ENCODE results near the gene MPC2.
"Not testable (repeated sequence)": the region's sequence is repeated elsewhere in the genome, so short reads cannot be mapped to it uniquely, and the experiment has no call there.

The MPC2 gene

DNA sequence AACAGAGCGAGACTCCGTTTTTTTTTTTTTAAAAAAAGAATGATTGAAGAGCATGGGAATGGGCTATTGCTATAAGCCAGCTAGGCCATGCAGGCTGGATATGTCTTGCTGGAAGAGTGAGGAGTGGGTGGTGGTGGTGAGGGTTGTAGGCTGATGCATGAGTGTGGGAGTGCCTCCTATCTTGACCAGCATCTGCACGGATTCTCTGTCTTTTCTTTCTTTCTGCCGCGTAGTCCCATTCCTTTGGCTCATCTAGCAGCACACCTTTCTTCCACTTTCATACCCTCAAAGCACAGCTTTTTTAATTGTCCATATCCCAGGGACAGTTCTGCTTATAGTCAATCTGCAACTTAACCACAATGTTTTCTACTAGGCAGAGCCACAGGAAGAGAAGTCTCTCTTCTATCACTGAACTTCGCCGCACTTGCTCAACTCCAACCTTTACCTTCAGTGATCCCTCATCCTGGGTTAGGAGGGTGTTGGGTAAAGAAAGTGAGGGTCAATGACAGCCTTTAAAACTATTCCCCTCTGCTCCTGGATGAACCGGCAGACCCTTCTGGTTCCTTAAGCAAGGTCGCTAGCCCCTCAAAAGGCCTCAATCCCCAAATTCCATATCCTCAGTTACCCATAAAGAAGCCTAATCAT lies 38.2 kb downstream of the MPC2 start:
- POLR2A ChIA-PET: no interaction called here
- Histone ChIP-seq H3K27ac (ENCODE audit: insufficient read depth in 1 of 2, low read depth in 1 of 2, low read length in 2 of 2, poor library complexity in 1 of 2, severe bottlenecking in 2 of 2) (no peak overlapping the region), H3K4me1 (ENCODE audit: control extremely low read depth in 1 of 4, control insufficient read depth in 4 of 4, insufficient read depth in 4 of 4, low read length in 3 of 4) (peaks cover 0 to 2% (median 0%) of the 10 kb centered on the region in 4 experiments), H3K9me3 (ENCODE audit: control extremely low read depth in 1 of 5, control insufficient read depth in 4 of 5, insufficient read depth in 2 of 5, low read depth in 1 of 5, low read length in 4 of 5) (no peaks in the 10 kb centered on the region), H3K27me3 (replicated peaks in 2 of 5; ENCODE audit: control insufficient read depth in 4 of 5, insufficient read depth in 5 of 5, low read length in 4 of 5) (no peaks in the 10 kb centered on the region), H3K36me3 (ENCODE audit: control insufficient read depth in 4 of 4, insufficient read depth in 4 of 4, low read length in 3 of 4) (no peaks in the 10 kb centered on the region), H3K4me3 (ENCODE audit: control insufficient read depth in 1 of 7, extremely low read depth in 1 of 7, insufficient read depth in 4 of 7, low read depth in 2 of 7, low read length in 6 of 7) (no peak overlapping the region)
- CTCF ChIA-PET: no interaction called here
- WGBS (ENCODE audit: insufficient coverage): 96% methylated on average over 7 of the region's 9 CpGs
- no peak for DNase-seq

DNA sequence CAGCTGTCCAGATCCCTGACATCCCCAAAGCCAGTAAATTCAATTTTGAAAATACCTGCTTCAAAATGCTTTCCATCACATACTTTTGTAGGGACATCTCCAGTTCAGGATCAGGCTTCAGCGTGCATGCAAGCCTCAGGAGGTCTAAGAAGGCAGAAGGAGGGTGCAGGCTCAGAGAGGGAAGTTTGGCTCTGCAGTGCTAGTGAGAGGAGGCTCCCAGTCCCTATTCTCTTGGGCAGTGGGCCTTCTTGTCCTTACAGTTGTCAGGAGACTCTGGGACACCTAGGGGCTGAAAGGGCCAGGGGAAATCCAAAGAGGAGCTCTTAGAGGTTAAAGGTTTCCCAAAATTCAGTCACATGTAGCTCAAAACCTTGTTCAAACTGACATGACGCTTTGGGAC lies 43.1 kb downstream of the MPC2 start:
- no peak overlapping the region for H3K27ac ChIP-seq (ENCODE audit: insufficient read depth in 1 of 2, low read depth in 1 of 2, low read length in 2 of 2, poor library complexity in 1 of 2, severe bottlenecking in 2 of 2)
- 100% methylated on average over 1 of the region's 2 CpGs for WGBS (ENCODE audit: insufficient coverage)
- no peaks in the 10 kb centered on the region for H3K27me3 ChIP-seq (replicated peaks in 2 of 5; ENCODE audit: control insufficient read depth in 4 of 5, insufficient read depth in 5 of 5, low read length in 4 of 5)
- H3K4me3 ChIP-seq (ENCODE audit: control insufficient read depth in 1 of 7, extremely low read depth in 1 of 7, insufficient read depth in 4 of 7, low read depth in 2 of 7, low read length in 6 of 7): no peak overlapping the region
- no peaks in the 10 kb centered on the region for H3K9me3 ChIP-seq (ENCODE audit: control extremely low read depth in 1 of 5, control insufficient read depth in 4 of 5, insufficient read depth in 2 of 5, low read depth in 1 of 5, low read length in 4 of 5)
- H3K36me3 ChIP-seq (ENCODE audit: control insufficient read depth in 4 of 4, insufficient read depth in 4 of 4, low read length in 3 of 4): no peaks in the 10 kb centered on the region
- POLR2A ChIA-PET: no interaction called here
- DNase-seq: no peak
- peaks cover 0 to 4% (median 0%) of the 10 kb centered on the region in 4 experiments for H3K4me1 ChIP-seq (ENCODE audit: control extremely low read depth in 1 of 4, control insufficient read depth in 4 of 4, insufficient read depth in 4 of 4, low read length in 3 of 4)
- CTCF ChIA-PET: no interaction called here

DNA sequence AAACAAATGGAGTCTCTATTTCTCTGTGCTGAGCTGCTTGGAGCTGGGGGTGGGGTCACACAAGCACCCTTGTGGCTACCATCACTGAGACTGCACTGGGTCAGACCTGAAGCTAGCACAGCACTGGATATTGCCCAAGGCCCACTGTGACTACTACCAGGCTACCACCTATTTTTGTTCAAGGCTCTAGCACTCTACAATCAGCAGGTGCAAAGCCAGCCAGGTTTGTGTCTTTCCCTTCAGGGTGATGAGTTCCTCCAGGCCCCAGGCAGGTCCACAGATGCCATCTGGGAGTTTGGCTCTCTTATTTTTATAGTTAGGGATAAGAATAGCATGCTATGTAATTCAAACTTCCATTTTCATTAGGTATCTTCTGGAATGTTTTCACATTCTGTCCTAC lies 46.5 kb downstream of the MPC2 start:
- CTCF ChIA-PET: no interaction called here
- H3K9me3 ChIP-seq (ENCODE audit: control extremely low read depth in 1 of 5, control insufficient read depth in 4 of 5, insufficient read depth in 2 of 5, low read depth in 1 of 5, low read length in 4 of 5): no peaks in the 10 kb centered on the region
- POLR2A ChIA-PET: no interaction called here

DNA sequence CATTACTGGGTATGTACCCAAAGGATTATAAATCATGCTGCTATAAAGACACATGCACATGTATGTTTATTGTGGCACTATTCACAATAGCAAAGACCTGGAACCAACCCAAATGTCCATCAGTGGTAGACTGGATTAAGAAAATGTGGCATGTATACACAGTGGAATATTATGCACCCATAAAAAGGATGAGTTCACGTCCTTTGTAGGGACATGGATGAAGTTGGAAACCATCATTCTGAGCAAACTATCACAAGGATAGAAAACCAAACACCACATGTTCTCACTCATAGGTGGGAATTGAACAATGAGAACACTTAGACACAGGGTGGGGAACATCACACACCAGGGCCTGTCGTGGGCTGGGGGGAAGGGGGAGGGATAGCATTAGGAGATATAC lies 49.7 kb downstream of the MPC2 start:
- CTCF ChIA-PET; H3K4me1 ChIP-seq (ENCODE audit: control extremely low read depth in 1 of 4, control insufficient read depth in 4 of 4, insufficient read depth in 4 of 4, low read length in 3 of 4); H3K27me3 ChIP-seq (replicated peaks in 2 of 5; ENCODE audit: control insufficient read depth in 4 of 5, insufficient read depth in 5 of 5, low read length in 4 of 5); H3K36me3 ChIP-seq (ENCODE audit: control insufficient read depth in 4 of 4, insufficient read depth in 4 of 4, low read length in 3 of 4); DNase-seq; H3K27ac ChIP-seq (ENCODE audit: insufficient read depth in 1 of 2, low read depth in 1 of 2, low read length in 2 of 2, poor library complexity in 1 of 2, severe bottlenecking in 2 of 2); POLR2A ChIA-PET; H3K4me3 ChIP-seq (ENCODE audit: control insufficient read depth in 1 of 7, extremely low read depth in 1 of 7, insufficient read depth in 4 of 7, low read depth in 2 of 7, low read length in 6 of 7); H3K9me3 ChIP-seq (ENCODE audit: control extremely low read depth in 1 of 5, control insufficient read depth in 4 of 5, insufficient read depth in 2 of 5, low read depth in 1 of 5, low read length in 4 of 5): not testable (repeated sequence)
- no CpG with 5 or more reads among the region's 2 CpGs for WGBS (ENCODE audit: insufficient coverage)

More for the DNA sequence above, 46.5 kb downstream of the MPC2 start:
- no peaks in the 10 kb centered on the region for H3K27me3 ChIP-seq (replicated peaks in 2 of 5; ENCODE audit: control insufficient read depth in 4 of 5, insufficient read depth in 5 of 5, low read length in 4 of 5)
- H3K36me3 ChIP-seq (ENCODE audit: control insufficient read depth in 4 of 4, insufficient read depth in 4 of 4, low read length in 3 of 4): no peaks in the 10 kb centered on the region
- no peak for DNase-seq
- no peak overlapping the region for H3K4me3 ChIP-seq (ENCODE audit: control insufficient read depth in 1 of 7, extremely low read depth in 1 of 7, insufficient read depth in 4 of 7, low read depth in 2 of 7, low read length in 6 of 7)
- no peak overlapping the region for H3K27ac ChIP-seq (ENCODE audit: insufficient read depth in 1 of 2, low read depth in 1 of 2, low read length in 2 of 2, poor library complexity in 1 of 2, severe bottlenecking in 2 of 2)
- peaks cover 0 to 4% (median 0%) of the 10 kb centered on the region in 4 experiments for H3K4me1 ChIP-seq (ENCODE audit: control extremely low read depth in 1 of 4, control insufficient read depth in 4 of 4, insufficient read depth in 4 of 4, low read length in 3 of 4)

DNA sequence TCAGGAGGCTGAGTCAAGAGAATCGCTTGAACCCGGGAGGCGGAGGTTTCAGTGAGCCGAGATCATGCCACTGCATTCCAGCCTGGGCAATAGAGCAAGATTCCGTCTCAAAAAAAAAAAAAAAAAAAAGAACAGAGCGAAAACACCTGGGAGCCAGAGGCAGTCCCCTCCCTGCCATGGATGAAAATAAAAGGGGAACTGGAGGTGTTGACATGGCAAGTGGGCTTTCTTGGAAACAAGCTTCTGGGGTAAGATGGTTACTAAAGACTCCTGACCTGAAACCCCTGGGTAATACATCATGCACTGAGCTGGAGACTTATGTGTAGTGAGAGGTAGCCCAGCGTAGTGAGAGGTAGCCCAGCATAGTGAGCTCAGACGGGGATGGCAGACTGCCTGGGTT lies 54.5 kb downstream of the MPC2 start:
- Histone ChIP-seq H3K4me3 (ENCODE audit: control insufficient read depth in 1 of 7, extremely low read depth in 1 of 7, insufficient read depth in 4 of 7, low read depth in 2 of 7, low read length in 6 of 7) (no peak overlapping the region), H3K4me1 (ENCODE audit: control extremely low read depth in 1 of 4, control insufficient read depth in 4 of 4, insufficient read depth in 4 of 4, low read length in 3 of 4) (no peaks in the 10 kb centered on the region), H3K36me3 (ENCODE audit: control insufficient read depth in 4 of 4, insufficient read depth in 4 of 4, low read length in 3 of 4) (no peaks in the 10 kb centered on the region), H3K9me3 (ENCODE audit: control extremely low read depth in 1 of 5, control insufficient read depth in 4 of 5, insufficient read depth in 2 of 5, low read depth in 1 of 5, low read length in 4 of 5) (no peaks in the 10 kb centered on the region), H3K27me3 (replicated peaks in 2 of 5; ENCODE audit: control insufficient read depth in 4 of 5, insufficient read depth in 5 of 5, low read length in 4 of 5) (no peaks in the 10 kb centered on the region), H3K27ac (ENCODE audit: insufficient read depth in 1 of 2, low read depth in 1 of 2, low read length in 2 of 2, poor library complexity in 1 of 2, severe bottlenecking in 2 of 2) (no peak overlapping the region)
- 100% methylated on average over 4 of the region's 8 CpGs for WGBS (ENCODE audit: insufficient coverage)
- DNase-seq: no peak
- ChIA-PET CTCF (no interaction called here), POLR2A (no interaction called here)

DNA sequence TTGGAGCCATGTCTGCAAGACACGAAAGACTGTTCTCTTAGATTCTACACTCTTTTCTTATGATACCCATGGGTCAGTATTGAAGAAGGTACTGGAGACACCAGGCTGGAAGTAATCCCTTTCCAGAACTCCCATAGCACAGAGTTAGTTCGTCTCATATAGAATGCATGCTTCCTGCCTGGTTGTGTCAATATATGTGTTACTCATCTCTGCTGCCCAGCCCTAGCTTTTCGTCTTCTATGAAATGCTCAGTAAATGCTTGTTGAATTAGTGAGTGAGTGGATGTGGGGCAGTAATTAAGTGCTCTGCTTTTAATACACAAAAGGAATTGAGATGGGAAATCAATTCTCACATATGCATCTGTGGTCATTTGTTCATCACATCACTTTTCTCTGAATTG lies 55.1 kb downstream of the MPC2 start:
- Histone ChIP-seq H3K4me3 (ENCODE audit: control insufficient read depth in 1 of 7, extremely low read depth in 1 of 7, insufficient read depth in 4 of 7, low read depth in 2 of 7, low read length in 6 of 7) (no peak overlapping the region), H3K4me1 (ENCODE audit: control extremely low read depth in 1 of 4, control insufficient read depth in 4 of 4, insufficient read depth in 4 of 4, low read length in 3 of 4) (no peaks in the 10 kb centered on the region), H3K27me3 (replicated peaks in 2 of 5; ENCODE audit: control insufficient read depth in 4 of 5, insufficient read depth in 5 of 5, low read length in 4 of 5) (no peaks in the 10 kb centered on the region), H3K36me3 (ENCODE audit: control insufficient read depth in 4 of 4, insufficient read depth in 4 of 4, low read length in 3 of 4) (no peaks in the 10 kb centered on the region), H3K27ac (ENCODE audit: insufficient read depth in 1 of 2, low read depth in 1 of 2, low read length in 2 of 2, poor library complexity in 1 of 2, severe bottlenecking in 2 of 2) (no peak overlapping the region), H3K9me3 (ENCODE audit: control extremely low read depth in 1 of 5, control insufficient read depth in 4 of 5, insufficient read depth in 2 of 5, low read depth in 1 of 5, low read length in 4 of 5) (no peaks in the 10 kb centered on the region)
- WGBS (ENCODE audit: insufficient coverage): no CpG with 5 or more reads among the region's 3 CpGs
- no peak for DNase-seq
- CTCF ChIA-PET: no interaction called here
- POLR2A ChIA-PET: no interaction called here

DNA sequence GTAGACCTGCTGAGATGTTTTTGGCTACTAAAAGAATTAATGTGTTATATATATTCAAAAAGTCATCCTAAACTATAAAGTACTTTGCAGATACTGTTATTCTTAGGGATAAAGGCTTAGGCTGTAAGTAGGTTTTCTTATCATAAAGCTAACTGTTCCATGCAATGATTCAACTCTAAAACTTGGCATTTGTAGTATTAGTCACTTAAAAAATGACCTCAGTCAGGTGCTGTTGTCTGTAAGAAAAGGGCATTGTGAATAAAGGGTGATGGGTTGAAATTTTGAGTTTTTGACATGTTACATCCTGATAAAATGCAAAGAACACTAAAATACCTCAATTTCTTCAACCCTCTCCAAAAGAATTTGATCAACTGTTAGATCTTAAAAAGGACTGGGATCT lies 55.8 kb downstream of the MPC2 start:
- no peak for DNase-seq
- Histone ChIP-seq H3K36me3 (ENCODE audit: control insufficient read depth in 4 of 4, insufficient read depth in 4 of 4, low read length in 3 of 4) (no peaks in the 10 kb centered on the region), H3K27ac (ENCODE audit: insufficient read depth in 1 of 2, low read depth in 1 of 2, low read length in 2 of 2, poor library complexity in 1 of 2, severe bottlenecking in 2 of 2) (no peak overlapping the region), H3K4me3 (ENCODE audit: control insufficient read depth in 1 of 7, extremely low read depth in 1 of 7, insufficient read depth in 4 of 7, low read depth in 2 of 7, low read length in 6 of 7) (no peak overlapping the region), H3K27me3 (replicated peaks in 2 of 5; ENCODE audit: control insufficient read depth in 4 of 5, insufficient read depth in 5 of 5, low read length in 4 of 5) (no peaks in the 10 kb centered on the region), H3K4me1 (ENCODE audit: control extremely low read depth in 1 of 4, control insufficient read depth in 4 of 4, insufficient read depth in 4 of 4, low read length in 3 of 4) (no peaks in the 10 kb centered on the region), H3K9me3 (ENCODE audit: control extremely low read depth in 1 of 5, control insufficient read depth in 4 of 5, insufficient read depth in 2 of 5, low read depth in 1 of 5, low read length in 4 of 5) (no peaks in the 10 kb centered on the region)
- CTCF ChIA-PET: interaction anchor here (1.3 kb wide), 1 partner anchor 62 kb away, joined by 3 read pairs; no protein-coding TSS in a partner anchor
- POLR2A ChIA-PET: no interaction called here

Measured in common myeloid progenitor, CD34-positive (primary cell).